ENCODE data around the gene ACVR1B.

DNA sequence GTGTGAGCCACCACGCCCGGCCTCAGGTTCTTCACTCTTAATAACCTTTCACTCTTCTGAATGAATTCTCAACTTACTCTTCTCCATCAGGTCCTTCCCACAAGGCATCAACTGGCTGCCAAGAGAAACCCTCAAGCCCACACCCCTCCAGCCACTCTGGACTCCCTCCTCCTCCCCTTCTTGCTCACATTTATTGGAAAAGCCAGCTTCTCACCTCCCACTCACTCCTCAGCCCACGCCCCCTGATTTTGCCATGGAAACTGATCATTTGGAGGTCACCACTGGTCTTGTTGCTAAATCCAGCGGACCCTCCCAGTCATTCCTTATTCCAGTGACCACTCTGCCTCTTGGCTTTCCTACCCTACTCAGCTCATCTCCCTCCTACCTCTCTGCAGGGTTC, 17.4 kb upstream of the ACVR1B start:
- no peak for TF ChIP-seq CTCF (IDR thresholded peaks at IDR 0.05; ENCODE audit: low read depth, low read length, missing input control)
- TF ChIP-seq REST (IDR thresholded peaks at IDR 0.05): no peak
- no peak for TF ChIP-seq SP1 (IDR thresholded peaks at IDR 0.05)
- no peak for TF ChIP-seq JUND (IDR thresholded peaks at IDR 0.05)
- no peak for TF ChIP-seq ZBTB33 (IDR thresholded peaks at IDR 0.05)
- no peak for TF ChIP-seq TAF1 (conservative IDR thresholded peaks at IDR 0.05)
- no peak for TF ChIP-seq ATF3 (IDR thresholded peaks at IDR 0.05)
- TF ChIP-seq GABPA (IDR thresholded peaks at IDR 0.05 in 1 of 2, conservative IDR thresholded peaks at IDR 0.05 in 1 of 2): no peak
- TF ChIP-seq EGR1 (IDR thresholded peaks at IDR 0.05; ENCODE audit: low read depth in 2 of 2): no peak
- no peak for TF ChIP-seq FOXA1 (IDR thresholded peaks at IDR 0.05)
- no peak for TF ChIP-seq RAD21 (IDR thresholded peaks at IDR 0.05)
- TF ChIP-seq, protein P1, sequence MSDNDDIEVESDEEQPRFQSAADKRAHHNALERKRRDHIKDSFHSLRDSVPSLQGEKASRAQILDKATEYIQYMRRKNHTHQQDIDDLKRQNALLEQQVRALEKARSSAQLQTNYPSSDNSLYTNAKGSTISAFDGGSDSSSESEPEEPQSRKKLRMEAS (IDR thresholded peaks at IDR 0.05): no peak

Data from liver (tissue), 3 donors.